Keratinocyte (primary cell): Measurements from ENCODE around the gene PTPRD. TPM values are rescaled to one million over a fixed set of nuclear protein-coding genes. Genes with fewer than 3 reads are reported as not detected.

ENCODE experiments used
- DNase-seq: peaks from one replicate; pipeline ENCODE4 v3.0.0-alpha.2; 2011; ENCODE audit warnings: low read depth, missing footprints, low spot score
- FAIRE-seq: peaks from 2 replicates; lab custom pipeline; 2011; peaks lifted over from hg19 to GRCh38; lab: Jason Lieb, UNC
- H2AFZ ChIP-seq: 2 replicates; pipeline ENCODE4 v1.6.0; 2012; ENCODE audit warnings: low read length, control low read depth, inconsistent platforms; ENCODE audit not compliant: control insufficient read depth
- H3K27ac ChIP-seq: 2 replicates; pipeline ENCODE4 v1.5.1; 2011; ENCODE audit warnings: low read length; ENCODE audit not compliant: control insufficient read depth, insufficient read depth
- H3K27me3 ChIP-seq: 3 replicates; pipeline ENCODE4 v1.6.0; 2011; ENCODE audit warnings: low read length; ENCODE audit not compliant: control insufficient read depth, insufficient read depth; ENCODE audit errors: extremely low read depth
- H3K36me3 ChIP-seq, 2 experiments: 2 replicates in 1 of 2; 3 replicates in 1 of 2; pipeline ENCODE4 v1.5.1; 2011; ENCODE audit warnings: low read length in 2 of 2, mild to moderate bottlenecking in 1 of 2; ENCODE audit not compliant: control insufficient read depth in 2 of 2, insufficient read depth in 2 of 2; ENCODE audit errors: extremely low read depth in 1 of 2
- H3K4me1 ChIP-seq: 3 replicates; pipeline ENCODE4 v1.5.1; 2011; ENCODE audit warnings: low read length; ENCODE audit not compliant: control insufficient read depth, insufficient read depth; ENCODE audit errors: extremely low read depth
- H3K4me2 ChIP-seq: 3 replicates; pipeline ENCODE4 v1.6.0; 2011; ENCODE audit warnings: low read depth, low read length; ENCODE audit not compliant: control insufficient read depth, insufficient read depth; ENCODE audit errors: extremely low read depth
- H3K4me3 ChIP-seq, 3 experiments: fragments of 200-600 bp in 1 of 3; sonication (generic) in 1 of 3; 2 replicates in 2 of 3; 3 replicates in 1 of 3; pipeline ENCODE4 v1.5.1; 2011 to 2016; ENCODE audit warnings: low read length in 3 of 3, mild to moderate bottlenecking in 3 of 3, control low read depth in 2 of 3, inconsistent platforms in 1 of 3, low read depth in 1 of 3, mixed read lengths in 1 of 3, mixed run types in 1 of 3, moderate library complexity in 1 of 3; ENCODE audit not compliant: control insufficient read depth in 2 of 3, insufficient read depth in 2 of 3; ENCODE audit errors: extremely low read depth in 1 of 3
- H3K79me2 ChIP-seq: 2 replicates; pipeline ENCODE4 v1.6.0; 2012; ENCODE audit warnings: low read length; ENCODE audit not compliant: control insufficient read depth, insufficient read depth
- H3K9ac ChIP-seq: 3 replicates; pipeline ENCODE4 v1.6.0; 2011; ENCODE audit warnings: low read length; ENCODE audit not compliant: control insufficient read depth, insufficient read depth; ENCODE audit errors: extremely low read depth
- H3K9me1 ChIP-seq: 3 replicates; pipeline ENCODE4 v1.6.0; 2011; ENCODE audit warnings: low read length; ENCODE audit not compliant: control insufficient read depth, insufficient read depth; ENCODE audit errors: extremely low read depth
- H3K9me3 ChIP-seq: 2 replicates; pipeline ENCODE4 v1.5.1; 2012; ENCODE audit warnings: low read depth, low read length; ENCODE audit not compliant: control insufficient read depth
- H4K20me1 ChIP-seq: 3 replicates; pipeline ENCODE4 v1.6.0; 2011; ENCODE audit warnings: low read length; ENCODE audit not compliant: control insufficient read depth, insufficient read depth; ENCODE audit errors: extremely low read depth
- EZH2 ChIP-seq: IDR thresholded peaks from one replicate; pipeline ENCODE4 v1.6.1; 2012; ENCODE audit warnings: inconsistent platforms, mild to moderate bottlenecking, low read length, moderate library complexity
- dilution Hi-C: fragments of 300-500 bp; cut with MboI; formaldehyde crosslinking; loops from one replicate; pipeline ENCODE4 v1.7.0; 2020; ENCODE audit warnings: low sequenced_read_pairs; ENCODE audit not compliant: extremely low pct_ligation_motif_present
- polyA plus RNA-seq, 5 experiments: library from polyadenylated mRNA; depleted of rRNA in 3 of 5; stranded (reverse) in 3 of 5; stranded (forward) in 1 of 5; unstranded in 1 of 5; fragments of >200 nt; gene quantifications; 1 replicate in 1 of 5; 2 replicates in 3 of 5; 3 replicates in 1 of 5; pipeline versions ENCODE4 v1.2.1 to v1.2.3, GENCODE V29; 2011 to 2012; ENCODE audit warnings: missing spikeins in 2 of 5, low read depth in 1 of 5, low replicate concordance in 1 of 5
- TF ChIP-seq, protein P1 (sequence below), 3 experiments: IDR thresholded peaks in 1 of 3; conservative IDR thresholded peaks in 1 of 3; optimal IDR thresholded peaks in 1 of 3; 2 replicates in 2 of 3; 3 replicates in 1 of 3; pipeline versions ENCODE3 to v1.5.1; 2011; ENCODE audit warnings: low read length in 3 of 3, mild to moderate bottlenecking in 3 of 3, moderate library complexity in 2 of 3, control low read depth in 1 of 3, inconsistent platforms in 1 of 3; ENCODE audit not compliant: insufficient read depth in 2 of 3; ENCODE audit errors: extremely low read depth in 1 of 3

PTPRD gene
- polyA plus RNA-seq, 1 donor (not counting 4 experiments of a cell fraction or from before 2014, with no cell fraction given) = 0.10 TPM

DNA sequence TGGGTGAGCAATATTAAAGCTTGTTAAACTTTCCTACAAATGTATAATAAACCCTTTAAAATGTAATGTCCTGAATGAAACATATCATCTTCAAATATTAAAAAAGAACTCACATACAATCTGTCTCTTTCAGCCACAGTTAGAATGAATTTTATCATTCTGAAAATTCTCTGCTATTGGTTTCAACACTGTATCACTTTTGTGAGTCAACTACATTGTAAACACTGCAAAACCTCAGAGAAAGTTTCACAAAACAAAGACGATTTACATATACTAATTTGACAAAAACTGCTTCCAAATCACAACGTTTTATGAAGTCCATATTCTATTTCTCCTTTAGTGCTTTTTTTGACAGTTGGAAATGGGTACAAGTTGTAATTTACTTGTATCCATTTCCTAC, 1781.2 kb downstream of the PTPRD start:
- DNase-seq = no peak
- no peaks in the 10 kb centered on the region for H4K20me1 ChIP-seq
- H2AFZ ChIP-seq = no peak overlapping the region
- no peaks in the 10 kb centered on the region for H3K27me3 ChIP-seq
- no peak overlapping the region for H3K4me3 ChIP-seq
- H3K79me2 ChIP-seq = no peaks in the 10 kb centered on the region
- no peaks in the 10 kb centered on the region for H3K4me1 ChIP-seq
- dilution Hi-C loops = no loop called here
- H3K4me2 ChIP-seq = no peak overlapping the region
- no peaks in the 10 kb centered on the region for H3K36me3 ChIP-seq
- H3K9me1 ChIP-seq = no peaks in the 10 kb centered on the region
- no peaks in the 10 kb centered on the region for H3K9me3 ChIP-seq
- no peak overlapping the region for H3K27ac ChIP-seq
- no peak for FAIRE-seq
- TF ChIP-seq EZH2 = no peak
- TF ChIP-seq, protein P1, sequence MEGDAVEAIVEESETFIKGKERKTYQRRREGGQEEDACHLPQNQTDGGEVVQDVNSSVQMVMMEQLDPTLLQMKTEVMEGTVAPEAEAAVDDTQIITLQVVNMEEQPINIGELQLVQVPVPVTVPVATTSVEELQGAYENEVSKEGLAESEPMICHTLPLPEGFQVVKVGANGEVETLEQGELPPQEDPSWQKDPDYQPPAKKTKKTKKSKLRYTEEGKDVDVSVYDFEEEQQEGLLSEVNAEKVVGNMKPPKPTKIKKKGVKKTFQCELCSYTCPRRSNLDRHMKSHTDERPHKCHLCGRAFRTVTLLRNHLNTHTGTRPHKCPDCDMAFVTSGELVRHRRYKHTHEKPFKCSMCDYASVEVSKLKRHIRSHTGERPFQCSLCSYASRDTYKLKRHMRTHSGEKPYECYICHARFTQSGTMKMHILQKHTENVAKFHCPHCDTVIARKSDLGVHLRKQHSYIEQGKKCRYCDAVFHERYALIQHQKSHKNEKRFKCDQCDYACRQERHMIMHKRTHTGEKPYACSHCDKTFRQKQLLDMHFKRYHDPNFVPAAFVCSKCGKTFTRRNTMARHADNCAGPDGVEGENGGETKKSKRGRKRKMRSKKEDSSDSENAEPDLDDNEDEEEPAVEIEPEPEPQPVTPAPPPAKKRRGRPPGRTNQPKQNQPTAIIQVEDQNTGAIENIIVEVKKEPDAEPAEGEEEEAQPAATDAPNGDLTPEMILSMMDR (optimal IDR thresholded peaks at IDR 0.05 in 1 of 3, IDR thresholded peaks at IDR 0.05 in 1 of 3, conservative IDR thresholded peaks at IDR 0.05 in 1 of 3; ENCODE audit: extremely low read depth in 1 of 3, insufficient read depth in 2 of 3, low read length in 3 of 3) = no peak
- no peak overlapping the region for H3K9ac ChIP-seq

DNA sequence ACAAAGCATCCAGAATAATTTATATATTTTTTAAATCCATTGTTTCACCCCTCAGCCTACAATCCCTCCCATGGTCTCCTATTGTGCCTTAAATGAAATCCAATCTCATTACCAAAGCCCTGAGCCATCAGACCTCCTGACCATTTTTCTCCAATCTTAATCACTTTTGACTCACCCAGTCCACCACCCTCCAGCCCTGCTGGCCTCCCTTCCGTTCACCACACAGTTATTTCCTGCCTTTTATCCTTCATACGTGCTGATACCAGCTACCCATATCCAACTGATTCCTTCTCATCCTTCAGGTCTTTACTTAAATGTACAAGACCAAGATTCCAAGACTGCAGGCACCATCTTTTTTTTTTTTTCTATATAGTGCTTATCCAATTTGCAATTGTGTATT, 1786.5 kb downstream of the PTPRD start:
- dilution Hi-C loops = no loop called here
- no peaks in the 10 kb centered on the region for H3K9me3 ChIP-seq
- FAIRE-seq = no peak
- DNase-seq = no peak
- no peaks in the 10 kb centered on the region for H3K27me3 ChIP-seq
- H3K9me1 ChIP-seq = no peaks in the 10 kb centered on the region
- H2AFZ ChIP-seq = no peak overlapping the region
- no peak overlapping the region for H3K4me2 ChIP-seq
- H3K27ac ChIP-seq = no peak overlapping the region
- H3K36me3 ChIP-seq = no peaks in the 10 kb centered on the region
- no peaks in the 10 kb centered on the region for H3K79me2 ChIP-seq
- H3K4me3 ChIP-seq = no peak overlapping the region
- H3K9ac ChIP-seq = no peak overlapping the region
- no peaks in the 10 kb centered on the region for H4K20me1 ChIP-seq
- TF ChIP-seq, protein P1 (optimal IDR thresholded peaks at IDR 0.05 in 1 of 3, IDR thresholded peaks at IDR 0.05 in 1 of 3, conservative IDR thresholded peaks at IDR 0.05 in 1 of 3; ENCODE audit: extremely low read depth in 1 of 3, insufficient read depth in 2 of 3, low read length in 3 of 3) = no peak
- TF ChIP-seq EZH2 = no peak
- H3K4me1 ChIP-seq = no peaks in the 10 kb centered on the region
